Hindlimb muscle (tissue), 1 donor: ENCODE data around the gene SARS1. TPM values are rescaled to one million over a fixed set of nuclear protein-coding genes. Genes with fewer than 3 reads are reported as not detected.
"Not testable (repeated sequence)": the region's sequence is repeated elsewhere in the genome, so short reads cannot be mapped to it uniquely, and the experiment has no call there.

Experiments
- DNase-seq: peaks from one replicate; pipeline ENCODE4 v3.0.0-alpha.2; 2013
- polyA plus RNA-seq: library from polyadenylated mRNA; unstranded; fragments of 120-200 nt; gene quantifications from one replicate; pipeline ENCODE4 v1.2.1, GENCODE V29; 2013; ENCODE audit not compliant: insufficient read length

SARS1 gene, protein sequence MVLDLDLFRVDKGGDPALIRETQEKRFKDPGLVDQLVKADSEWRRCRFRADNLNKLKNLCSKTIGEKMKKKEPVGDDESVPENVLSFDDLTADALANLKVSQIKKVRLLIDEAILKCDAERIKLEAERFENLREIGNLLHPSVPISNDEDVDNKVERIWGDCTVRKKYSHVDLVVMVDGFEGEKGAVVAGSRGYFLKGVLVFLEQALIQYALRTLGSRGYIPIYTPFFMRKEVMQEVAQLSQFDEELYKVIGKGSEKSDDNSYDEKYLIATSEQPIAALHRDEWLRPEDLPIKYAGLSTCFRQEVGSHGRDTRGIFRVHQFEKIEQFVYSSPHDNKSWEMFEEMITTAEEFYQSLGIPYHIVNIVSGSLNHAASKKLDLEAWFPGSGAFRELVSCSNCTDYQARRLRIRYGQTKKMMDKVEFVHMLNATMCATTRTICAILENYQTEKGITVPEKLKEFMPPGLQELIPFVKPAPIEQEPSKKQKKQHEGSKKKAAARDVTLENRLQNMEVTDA
- polyA plus RNA-seq: 83.1 TPM

GRCh38 chr1:109213824-109214693, at the start of gene SARS1:
Gene SARS1, plus strand, starts transcription at chr1:109213918. Its CDS starts 75 bp downstream, at chr1:109213993.
- DNase-seq: peak; percentile 95

GRCh38 chr1:109164538-109164937, 49.2 kb upstream of the SARS1 start:
- no peak for DNase-seq

- peak; percentile 23 for DNase-seq
Observed at GRCh38 chr1:109167001-109167506, 46.7 kb upstream of the SARS1 start.

DNA sequence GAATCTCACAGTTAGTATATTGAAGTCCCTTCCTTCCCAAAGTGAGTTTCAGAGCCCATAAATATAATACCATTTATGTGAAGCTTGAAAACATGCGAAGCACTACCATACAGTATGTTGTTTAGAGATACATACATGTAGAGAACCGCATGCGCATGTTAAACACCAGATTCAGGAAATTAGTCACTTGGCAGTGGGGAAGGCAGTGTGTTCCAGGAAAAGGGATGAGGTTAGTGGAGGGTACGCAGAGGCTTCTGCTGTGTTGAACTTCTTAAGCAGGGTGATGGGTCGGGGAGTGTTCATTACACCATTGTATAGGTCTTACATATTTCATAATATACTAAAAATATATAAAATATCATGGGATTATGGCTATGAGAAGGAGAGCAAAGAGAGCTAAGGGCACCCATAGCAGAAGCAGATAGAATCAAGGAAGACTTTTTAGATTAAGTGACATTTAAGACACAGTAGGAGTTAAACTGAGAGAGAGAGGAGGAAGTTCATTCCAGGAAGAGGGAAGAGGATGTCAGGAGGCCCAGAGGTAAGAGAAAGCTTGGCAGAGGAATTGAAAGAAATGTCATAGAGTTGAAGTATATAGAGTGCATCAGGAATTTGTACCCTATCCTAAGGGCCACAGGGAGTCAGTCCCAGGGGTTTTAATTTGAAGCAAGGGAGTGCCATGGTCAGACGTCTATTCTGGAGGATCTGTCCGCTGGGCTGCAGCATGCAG, 43.5 kb upstream of the SARS1 start:
- DNase-seq: no peak

- no peak for DNase-seq
Observed at GRCh38 chr1:109171646-109172045, 42.1 kb upstream of the SARS1 start.

DNA sequence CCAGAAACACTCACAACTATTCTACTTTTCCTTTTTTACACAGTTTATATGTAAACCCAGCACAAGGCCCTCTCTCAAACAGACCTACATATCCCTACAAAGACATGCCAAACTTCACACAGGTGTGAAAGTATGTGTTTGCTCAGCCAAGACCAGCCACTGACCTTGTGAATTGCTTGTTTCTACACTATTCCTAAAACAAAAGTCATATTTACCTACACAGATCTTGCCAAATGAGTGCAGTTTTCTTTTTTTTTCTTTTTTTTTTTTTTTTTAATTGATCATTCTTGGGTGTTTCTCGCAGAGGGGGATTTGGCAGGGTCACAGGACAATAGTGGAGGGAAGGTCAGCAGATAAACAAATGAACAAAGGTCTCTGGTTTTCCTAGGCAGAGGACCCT, 37.4 kb upstream of the SARS1 start:
- not testable (repeated sequence) for DNase-seq

DNA sequence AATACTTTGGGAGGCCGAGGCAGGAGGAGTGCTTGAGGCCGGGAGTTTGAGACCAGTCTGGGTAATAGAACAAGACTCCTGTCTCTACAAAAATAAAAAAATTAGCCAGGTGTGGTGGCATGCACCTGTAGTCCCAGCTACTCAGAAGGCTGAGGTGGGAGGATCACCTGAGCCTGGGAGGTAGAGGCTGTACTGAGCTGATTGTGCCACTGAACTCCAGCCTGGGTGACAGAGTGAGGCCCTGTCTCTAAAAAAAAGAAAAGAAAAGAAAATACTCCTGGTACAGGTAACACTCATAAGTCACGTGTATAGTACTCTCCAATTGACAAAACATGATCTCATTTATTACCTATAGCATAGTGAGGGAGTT, 33.0 kb upstream of the SARS1 start:
- not testable (repeated sequence) for DNase-seq

- DNase-seq: no peak
Observed at GRCh38 chr1:109181085-109181806, 32.5 kb upstream of the SARS1 start.

- no peak for DNase-seq
Observed at GRCh38 chr1:109181807-109182163, 31.9 kb upstream of the SARS1 start.

GRCh38 chr1:109183058-109183738, 30.5 kb upstream of the SARS1 start:
- no peak for DNase-seq

GRCh38 chr1:109184687-109185086, 29.0 kb upstream of the SARS1 start:
- DNase-seq: no peak

DNA sequence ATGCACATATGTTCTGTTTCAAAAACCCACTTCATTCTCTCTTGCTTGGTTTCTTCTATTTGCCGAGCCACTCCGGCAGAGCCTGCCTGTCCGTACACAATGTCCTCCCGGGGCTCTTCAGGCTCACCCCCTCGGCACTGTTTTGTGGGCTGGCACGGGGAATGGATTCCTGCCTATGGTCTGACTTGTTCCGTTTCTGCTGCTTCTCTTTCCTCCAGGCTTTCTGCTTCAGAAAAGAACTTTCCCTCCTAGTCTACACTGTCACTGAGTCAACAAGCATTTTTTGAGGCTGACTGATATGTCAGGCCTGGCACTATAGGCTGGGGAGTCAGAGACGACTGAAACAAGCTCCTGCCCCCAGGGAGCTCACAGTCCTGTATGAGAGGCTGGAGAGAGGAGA, 28.4 kb upstream of the SARS1 start:
- no peak for DNase-seq

GRCh38 chr1:109185990-109186732, 27.6 kb upstream of the SARS1 start:
- DNase-seq: no peak

GRCh38 chr1:109186733-109187086, 27.0 kb upstream of the SARS1 start:
- peak; percentile 38 for DNase-seq

DNA sequence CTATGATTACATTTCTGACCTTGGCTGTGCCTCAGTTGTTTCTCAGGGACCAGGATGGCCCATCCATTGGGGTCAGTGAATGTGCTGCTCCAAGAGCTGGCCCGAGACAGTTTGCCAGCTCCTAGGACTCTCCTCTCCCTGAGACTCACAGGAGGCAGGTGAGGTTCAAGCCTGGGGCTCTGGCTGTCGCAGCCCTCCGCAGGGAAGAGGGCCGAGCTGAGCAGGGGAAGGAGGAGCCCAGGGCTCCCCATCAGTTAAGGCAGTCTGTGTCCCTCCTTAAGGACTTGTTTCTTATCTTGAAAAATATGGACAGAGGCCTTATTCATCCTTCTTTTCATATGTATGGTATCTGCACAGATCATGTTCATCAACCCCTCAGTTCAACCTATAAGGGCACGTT, 26.6 kb upstream of the SARS1 start:
- no peak for DNase-seq

DNA sequence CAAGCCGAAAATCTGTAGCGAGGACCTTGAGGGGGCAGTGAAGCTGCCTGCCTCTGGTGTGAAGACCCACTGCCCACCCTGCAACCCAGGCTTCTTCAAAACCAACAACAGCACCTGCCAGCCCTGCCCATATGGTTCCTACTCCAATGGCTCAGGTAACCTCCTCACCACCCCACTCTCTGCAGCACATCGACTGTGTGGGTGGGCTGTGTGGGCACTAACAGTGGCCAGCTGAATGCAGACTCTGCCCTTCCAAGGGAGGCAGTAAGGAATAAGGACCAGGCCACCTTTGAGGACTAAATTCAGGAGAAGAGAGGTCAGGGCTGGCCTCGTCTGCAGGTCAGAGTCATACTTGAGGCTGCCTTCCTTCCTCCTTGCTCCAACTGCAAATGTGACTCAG, 25.5 kb upstream of the SARS1 start:
- no peak for DNase-seq

DNA sequence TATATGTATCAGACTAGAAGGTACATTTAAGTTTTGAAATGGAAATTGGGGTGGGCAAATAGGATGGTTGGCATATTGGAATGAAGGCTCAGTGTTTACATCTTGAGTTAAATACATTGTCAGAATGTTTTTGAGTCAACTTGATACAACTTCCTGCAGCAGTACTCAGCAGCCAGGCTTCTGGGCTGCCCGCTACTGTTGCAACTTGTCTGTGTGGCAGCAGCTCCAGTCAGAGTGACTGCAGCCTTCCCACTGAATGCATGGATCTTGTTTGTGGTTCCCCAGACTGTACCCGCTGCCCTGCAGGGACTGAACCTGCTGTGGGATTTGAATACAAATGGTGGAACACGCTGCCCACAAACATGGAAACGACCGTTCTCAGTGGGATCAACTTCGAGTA, 24.9 kb upstream of the SARS1 start:
- no peak for DNase-seq

GRCh38 chr1:109190189-109190588, 23.5 kb upstream of the SARS1 start:
- DNase-seq: no peak

GRCh38 chr1:109191377-109191776, 22.3 kb upstream of the SARS1 start:
- DNase-seq: no peak

GRCh38 chr1:109191891-109192290, 21.8 kb upstream of the SARS1 start:
- DNase-seq: no peak

GRCh38 chr1:109192433-109192832, 21.3 kb upstream of the SARS1 start:
- DNase-seq: no peak
